ENCODE results near the gene GLP2R. TPM values are rescaled to one million over a fixed set of nuclear protein-coding genes. Genes with fewer than 3 reads are reported as not detected.
A peak's percentile ranks its signal among the peaks of the same experiment; 100 is the strongest.

Gene GLP2R
- total and polyA plus RNA-seq, 8 donors = 0.93 to 2.6 (median 2.2) TPM

DNA sequence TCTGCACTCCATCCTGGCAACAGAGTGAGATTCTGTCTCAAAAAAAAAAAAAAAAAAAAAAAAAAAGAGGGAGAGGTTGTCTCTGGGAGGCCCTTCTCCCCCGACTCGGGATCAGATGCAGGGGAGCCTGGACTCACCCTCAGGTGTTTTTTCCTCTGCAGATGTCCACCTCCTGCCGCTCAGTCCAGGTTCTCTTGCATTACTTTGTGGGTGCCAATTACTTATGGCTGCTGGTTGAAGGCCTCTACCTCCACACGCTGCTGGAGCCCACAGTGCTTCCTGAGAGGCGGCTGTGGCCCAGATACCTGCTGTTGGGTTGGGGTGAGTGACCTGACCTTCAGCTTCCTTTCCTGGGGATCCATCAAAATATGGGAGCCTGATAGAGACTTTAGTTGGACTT, 34.1 kb downstream of the GLP2R start:
- ATAC-seq (no peak), DNase-seq (no peak)
- Histone ChIP-seq H3K4me1 (no peaks in the 10 kb centered on the region), H3K9me3 (peaks cover 0 to 17% of the 10 kb centered on the region in 2 donors), H3K27me3 (no peaks in the 10 kb centered on the region), H3K27ac (no peak overlapping the region), H3K4me3 (no peak overlapping the region), H3K36me3 (no peaks in the 10 kb centered on the region)
- TF ChIP-seq, protein P1, sequence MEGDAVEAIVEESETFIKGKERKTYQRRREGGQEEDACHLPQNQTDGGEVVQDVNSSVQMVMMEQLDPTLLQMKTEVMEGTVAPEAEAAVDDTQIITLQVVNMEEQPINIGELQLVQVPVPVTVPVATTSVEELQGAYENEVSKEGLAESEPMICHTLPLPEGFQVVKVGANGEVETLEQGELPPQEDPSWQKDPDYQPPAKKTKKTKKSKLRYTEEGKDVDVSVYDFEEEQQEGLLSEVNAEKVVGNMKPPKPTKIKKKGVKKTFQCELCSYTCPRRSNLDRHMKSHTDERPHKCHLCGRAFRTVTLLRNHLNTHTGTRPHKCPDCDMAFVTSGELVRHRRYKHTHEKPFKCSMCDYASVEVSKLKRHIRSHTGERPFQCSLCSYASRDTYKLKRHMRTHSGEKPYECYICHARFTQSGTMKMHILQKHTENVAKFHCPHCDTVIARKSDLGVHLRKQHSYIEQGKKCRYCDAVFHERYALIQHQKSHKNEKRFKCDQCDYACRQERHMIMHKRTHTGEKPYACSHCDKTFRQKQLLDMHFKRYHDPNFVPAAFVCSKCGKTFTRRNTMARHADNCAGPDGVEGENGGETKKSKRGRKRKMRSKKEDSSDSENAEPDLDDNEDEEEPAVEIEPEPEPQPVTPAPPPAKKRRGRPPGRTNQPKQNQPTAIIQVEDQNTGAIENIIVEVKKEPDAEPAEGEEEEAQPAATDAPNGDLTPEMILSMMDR (IDR thresholded peaks at IDR 0.05) = no peak
- intact Hi-C loops (cut with DNase I) = no loop called here

DNA sequence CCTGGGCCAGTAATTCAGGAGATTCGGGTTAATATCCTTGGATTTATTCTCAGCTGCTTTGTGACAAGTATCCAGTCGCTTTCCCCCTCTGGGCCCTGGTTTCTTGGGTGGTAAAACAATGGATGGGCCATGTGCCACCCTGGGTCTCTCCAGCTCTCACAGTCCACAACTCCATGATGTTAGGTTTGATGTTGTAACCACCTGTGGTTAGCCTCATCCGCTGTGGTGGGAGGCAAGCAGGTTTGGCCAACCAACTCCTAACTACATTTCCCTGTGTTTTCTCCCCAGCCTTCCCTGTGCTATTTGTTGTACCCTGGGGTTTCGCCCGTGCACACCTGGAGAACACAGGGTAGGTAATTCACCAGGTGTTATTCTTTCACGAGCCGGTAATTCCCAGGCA, 35.1 kb downstream of the GLP2R start:
- Histone ChIP-seq H3K9me3 (peaks cover 0 to 17% of the 10 kb centered on the region in 2 donors), H3K4me1 (no peaks in the 10 kb centered on the region), H3K27ac (no peak overlapping the region), H3K36me3 (no peaks in the 10 kb centered on the region), H3K27me3 (no peaks in the 10 kb centered on the region), H3K4me3 (no peak overlapping the region)
- ATAC-seq = no peak
- TF ChIP-seq, protein P1 (IDR thresholded peaks at IDR 0.05) = no peak
- no peak for DNase-seq
- intact Hi-C loops (cut with DNase I) = no loop called here

DNA sequence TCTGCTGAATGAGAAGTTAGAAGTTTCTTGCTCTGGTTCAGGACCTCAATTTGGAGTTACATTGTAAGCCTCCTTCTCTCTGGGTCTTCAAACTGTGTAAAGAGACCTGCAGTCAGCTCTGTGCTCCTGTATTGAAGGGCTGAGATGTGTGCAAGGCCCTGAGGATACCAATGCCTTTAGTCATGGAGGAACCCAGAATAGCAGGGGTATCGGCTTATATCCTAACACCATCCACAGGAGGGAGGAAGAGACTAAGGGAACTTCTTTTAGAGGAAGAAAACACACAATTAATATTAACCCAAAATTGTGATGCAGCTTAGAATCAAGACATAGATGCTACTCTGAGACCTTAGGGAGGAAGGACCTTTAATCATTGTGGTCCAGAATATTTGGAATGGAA, 36.5 kb downstream of the GLP2R start:
- DNase-seq = no peak
- intact Hi-C loops (cut with DNase I) = no loop called here
- peaks cover 0 to 14% of the 10 kb centered on the region in 2 donors for H3K9me3 ChIP-seq
- no peak overlapping the region for H3K4me3 ChIP-seq
- no peaks in the 10 kb centered on the region for H3K27me3 ChIP-seq
- no peaks in the 10 kb centered on the region for H3K4me1 ChIP-seq
- H3K36me3 ChIP-seq = no peaks in the 10 kb centered on the region
- no peak overlapping the region for H3K27ac ChIP-seq
- TF ChIP-seq, protein P1 (IDR thresholded peaks at IDR 0.05) = no peak
- no peak for ATAC-seq

DNA sequence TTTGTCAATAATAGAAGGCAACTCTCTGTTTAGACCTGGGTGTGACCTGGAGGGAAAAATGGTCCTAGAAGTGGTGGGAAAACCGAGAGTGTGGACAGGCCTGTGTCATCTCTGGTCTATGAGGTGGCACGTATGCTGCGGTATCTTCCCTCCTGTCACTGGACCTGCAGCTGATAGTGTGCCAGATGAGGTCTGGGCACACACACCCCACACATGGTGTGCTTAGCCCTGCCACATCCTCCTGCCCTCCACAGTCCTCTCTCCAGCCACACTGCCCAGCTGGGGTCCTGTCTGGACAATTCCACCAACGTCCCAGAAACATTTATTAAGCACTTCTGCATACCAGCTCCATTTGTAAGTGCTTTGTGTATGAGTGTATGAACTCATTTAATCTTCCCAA, 37.2 kb downstream of the GLP2R start:
- no peak overlapping the region for H3K4me3 ChIP-seq
- H3K27ac ChIP-seq = no peak overlapping the region
- no peaks in the 10 kb centered on the region for H3K4me1 ChIP-seq
- H3K36me3 ChIP-seq = no peaks in the 10 kb centered on the region
- intact Hi-C loops (cut with DNase I) = no loop called here
- peaks cover 0 to 14% of the 10 kb centered on the region in 2 donors for H3K9me3 ChIP-seq
- TF ChIP-seq, protein P1 (IDR thresholded peaks at IDR 0.05) = no peak
- H3K27me3 ChIP-seq = no peaks in the 10 kb centered on the region
- ATAC-seq = no peak
- DNase-seq = no peak

DNA sequence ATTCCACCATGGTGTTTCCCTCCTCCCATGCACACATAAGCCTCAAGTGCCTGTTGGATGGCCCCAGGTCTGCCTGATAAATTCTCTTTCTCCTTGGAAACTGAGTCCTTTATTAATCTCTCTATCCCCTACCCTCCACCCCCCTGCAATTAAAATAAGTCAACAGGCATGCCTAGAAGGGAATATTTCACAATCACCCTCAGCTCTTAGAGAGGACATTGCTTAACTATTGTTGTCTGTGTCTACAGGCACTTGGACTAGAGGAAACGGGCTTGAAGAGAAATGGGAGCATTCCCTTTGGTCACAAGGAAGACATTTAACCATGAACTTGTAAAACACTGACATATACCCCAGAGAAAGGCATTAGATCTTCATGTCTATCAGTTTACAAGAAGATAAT, 39.9 kb downstream of the GLP2R start:
- TF ChIP-seq, protein P1 (IDR thresholded peaks at IDR 0.05) = no peak
- H3K36me3 ChIP-seq = no peaks in the 10 kb centered on the region
- H3K4me1 ChIP-seq = no peaks in the 10 kb centered on the region
- no peaks in the 10 kb centered on the region for H3K27me3 ChIP-seq
- DNase-seq (no peak), ATAC-seq (peak; percentile 22)
- H3K9me3 ChIP-seq = peaks cover 0 to 3% of the 10 kb centered on the region in 2 donors
- intact Hi-C loops (cut with DNase I) = no loop called here
- H3K27ac ChIP-seq = no peak overlapping the region
- no peak overlapping the region for H3K4me3 ChIP-seq
